ENCODE results near the gene FAM78B. TPM values are rescaled to one million over a fixed set of nuclear protein-coding genes. Genes with fewer than 3 reads are reported as not detected.

Gene FAM78B
- total RNA-seq, 5 donors from 2014 or later (not counting 1 experiment from before 2014, with no cell fraction given), result 0.09 to 0.56 (median 0.36) TPM; not detected in 1

- H3K27ac ChIP-seq (ENCODE audit: low read length), result no peak overlapping the region
- Mint-ChIP-seq H3K4me3 (no peak overlapping the region), H3K27ac (no peak overlapping the region), H3K4me1 (no peaks in the 10 kb centered on the region), H3K27me3 (peaks cover 0 to 23% of the 10 kb centered on the region in 2 donors), H3K36me3 (no peaks in the 10 kb centered on the region), H3K9me3 (no peaks in the 10 kb centered on the region)
- no peaks in the 10 kb centered on the region for H3K36me3 ChIP-seq (ENCODE audit: control insufficient read depth in 2 of 2, extremely low read depth in 1 of 2, insufficient read depth in 1 of 2, low read length in 1 of 2)
- H3K9me3 ChIP-seq, result no peaks in the 10 kb centered on the region
- H3K4me1 ChIP-seq (ENCODE audit: control insufficient read depth in 1 of 2, extremely low read depth in 1 of 2, insufficient read depth in 2 of 2, low read length in 2 of 2), result no peaks in the 10 kb centered on the region
- WGBS (ENCODE audit: insufficient coverage), result no CpG with 5 or more reads among the region's 5 CpGs
- POLR2A ChIA-PET, result no interaction called here
- peaks cover 0 to 22% of the 10 kb centered on the region in 2 experiments for H3K27me3 ChIP-seq (replicated peaks in 1 of 2; ENCODE audit: control insufficient read depth in 2 of 2, extremely low read depth in 1 of 2, insufficient read depth in 2 of 2, low read length in 1 of 2)
- DNase-seq (no peak), ATAC-seq (replicated peaks in 1 of 4) (no peak)
- no peak overlapping the region for H3K4me3 ChIP-seq (ENCODE audit: control insufficient read depth in 1 of 2, extremely low read depth in 1 of 2, low read length in 1 of 2)
- CTCF ChIA-PET, result no interaction called here
Measured at GRCh38 chr1:166155108-166155507, 11.7 kb downstream of the FAM78B start.

- DNase-seq (no peak), ATAC-seq (replicated peaks in 1 of 4) (no peak)
- ChIA-PET POLR2A (no interaction called here), CTCF (no interaction called here)
- H3K9me3 Mint-ChIP-seq, result no peaks in the 10 kb centered on the region
- Histone ChIP-seq H3K27me3 (replicated peaks in 1 of 2; ENCODE audit: control insufficient read depth in 2 of 2, extremely low read depth in 1 of 2, insufficient read depth in 2 of 2, low read length in 1 of 2) (peaks cover 0 to 22% of the 10 kb centered on the region in 2 experiments), H3K27ac (ENCODE audit: low read length) (no peak overlapping the region), H3K4me1 (ENCODE audit: control insufficient read depth in 1 of 2, extremely low read depth in 1 of 2, insufficient read depth in 2 of 2, low read length in 2 of 2) (no peaks in the 10 kb centered on the region), H3K4me3 (ENCODE audit: control insufficient read depth in 1 of 2, extremely low read depth in 1 of 2, low read length in 1 of 2) (no peak overlapping the region), H3K9me3 (no peaks in the 10 kb centered on the region), H3K36me3 (ENCODE audit: control insufficient read depth in 2 of 2, extremely low read depth in 1 of 2, insufficient read depth in 1 of 2, low read length in 1 of 2) (no peaks in the 10 kb centered on the region)
- no peak overlapping the region for H3K4me3 Mint-ChIP-seq
- 71% methylated on average over 4 of the region's 5 CpGs for WGBS (ENCODE audit: insufficient coverage)
- no peak overlapping the region for H3K27ac Mint-ChIP-seq
- H3K4me1 Mint-ChIP-seq, result no peaks in the 10 kb centered on the region
- no peaks in the 10 kb centered on the region for H3K36me3 Mint-ChIP-seq
- H3K27me3 Mint-ChIP-seq, result peaks cover 0 to 18% of the 10 kb centered on the region in 2 donors
Measured at GRCh38 chr1:166153525-166154314, 13.1 kb downstream of the FAM78B start.

DNA sequence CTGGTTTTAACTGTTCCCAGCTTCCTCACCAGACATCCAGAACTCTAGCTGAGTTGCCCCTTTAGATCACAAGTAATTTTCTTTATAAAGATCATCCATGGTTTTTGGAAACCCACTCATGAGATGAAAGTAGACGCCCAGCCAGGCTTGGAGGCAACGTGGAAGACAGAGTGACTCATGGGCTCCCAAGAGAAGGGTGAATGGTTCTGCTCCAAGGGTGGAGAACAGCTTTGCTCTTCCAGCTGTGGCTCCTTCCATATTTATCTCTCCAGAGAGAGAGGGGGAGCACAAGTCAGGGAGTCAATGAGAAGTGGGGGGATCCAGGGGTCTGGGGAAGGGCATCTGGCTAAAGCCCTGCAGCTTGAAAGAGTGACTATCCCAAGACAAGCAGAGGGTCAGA, 13.8 kb downstream of the FAM78B start:
- Histone ChIP-seq H3K27me3 (replicated peaks in 1 of 2; ENCODE audit: control insufficient read depth in 2 of 2, extremely low read depth in 1 of 2, insufficient read depth in 2 of 2, low read length in 1 of 2) (peaks cover 0 to 22% of the 10 kb centered on the region in 2 experiments), H3K36me3 (ENCODE audit: control insufficient read depth in 2 of 2, extremely low read depth in 1 of 2, insufficient read depth in 1 of 2, low read length in 1 of 2) (no peaks in the 10 kb centered on the region), H3K9me3 (no peaks in the 10 kb centered on the region), H3K27ac (ENCODE audit: low read length) (no peak overlapping the region), H3K4me1 (ENCODE audit: control insufficient read depth in 1 of 2, extremely low read depth in 1 of 2, insufficient read depth in 2 of 2, low read length in 2 of 2) (no peaks in the 10 kb centered on the region), H3K4me3 (ENCODE audit: control insufficient read depth in 1 of 2, extremely low read depth in 1 of 2, low read length in 1 of 2) (no peak overlapping the region)
- no peak for ATAC-seq (replicated peaks in 1 of 4)
- H3K4me3 Mint-ChIP-seq, result no peak overlapping the region
- peaks cover 0 to 3% (median 0%) of the 10 kb centered on the region in 3 donors for H3K9me3 Mint-ChIP-seq
- ChIA-PET POLR2A (no interaction called here), CTCF (no interaction called here)
- no peaks in the 10 kb centered on the region for H3K36me3 Mint-ChIP-seq
- no peak for DNase-seq
- H3K4me1 Mint-ChIP-seq, result no peaks in the 10 kb centered on the region
- no peak overlapping the region for H3K27ac Mint-ChIP-seq
- peaks cover 0 to 13% of the 10 kb centered on the region in 2 donors for H3K27me3 Mint-ChIP-seq
- WGBS (ENCODE audit: insufficient coverage), result no CpG with 5 or more reads among the region's 2 CpGs

GRCh38 chr1:166151804-166152203, 15.0 kb downstream of the FAM78B start:
- H3K9me3 ChIP-seq, result no peaks in the 10 kb centered on the region
- Mint-ChIP-seq H3K27ac (no peak overlapping the region), H3K4me3 (no peak overlapping the region), H3K4me1 (no peaks in the 10 kb centered on the region), H3K27me3 (peaks cover 0 to 13% of the 10 kb centered on the region in 2 donors), H3K9me3 (peaks cover 0 to 3% (median 0%) of the 10 kb centered on the region in 3 donors), H3K36me3 (no peaks in the 10 kb centered on the region)
- DNase-seq, result no peak
- H3K27me3 ChIP-seq (replicated peaks in 1 of 2; ENCODE audit: control insufficient read depth in 2 of 2, extremely low read depth in 1 of 2, insufficient read depth in 2 of 2, low read length in 1 of 2), result peaks cover 0 to 22% of the 10 kb centered on the region in 2 experiments
- ChIA-PET CTCF (no interaction called here), POLR2A (interaction anchor here in 1 of 2 donors (0.7 kb wide), 1 partner anchor 16 kb away, joined by 3 read pairs; no protein-coding TSS in a partner anchor)
- no peak overlapping the region for H3K27ac ChIP-seq (ENCODE audit: low read length)
- H3K4me1 ChIP-seq (ENCODE audit: control insufficient read depth in 1 of 2, extremely low read depth in 1 of 2, insufficient read depth in 2 of 2, low read length in 2 of 2), result no peaks in the 10 kb centered on the region
- no peak for ATAC-seq (replicated peaks in 1 of 4)
- no peak overlapping the region for H3K4me3 ChIP-seq (ENCODE audit: control insufficient read depth in 1 of 2, extremely low read depth in 1 of 2, low read length in 1 of 2)
- WGBS (ENCODE audit: insufficient coverage), result 72% methylated on average over 3 of the region's 5 CpGs
- H3K36me3 ChIP-seq (ENCODE audit: control insufficient read depth in 2 of 2, extremely low read depth in 1 of 2, insufficient read depth in 1 of 2, low read length in 1 of 2), result no peaks in the 10 kb centered on the region

GRCh38 chr1:166145499-166145898, 21.3 kb downstream of the FAM78B start:
- H3K27me3 ChIP-seq (replicated peaks in 1 of 2; ENCODE audit: control insufficient read depth in 2 of 2, extremely low read depth in 1 of 2, insufficient read depth in 2 of 2, low read length in 1 of 2), result no peaks in the 10 kb centered on the region
- ATAC-seq (replicated peaks in 1 of 4) (no peak), DNase-seq (no peak)
- no peak overlapping the region for H3K4me3 ChIP-seq (ENCODE audit: control insufficient read depth in 1 of 2, extremely low read depth in 1 of 2, low read length in 1 of 2)
- POLR2A ChIA-PET, result no interaction called here
- H3K9me3 Mint-ChIP-seq, result peaks cover 0 to 3% (median 0%) of the 10 kb centered on the region in 3 donors
- H3K27me3 Mint-ChIP-seq, result no peaks in the 10 kb centered on the region
- H3K36me3 Mint-ChIP-seq, result no peaks in the 10 kb centered on the region
- no peaks in the 10 kb centered on the region for H3K4me1 ChIP-seq (ENCODE audit: control insufficient read depth in 1 of 2, extremely low read depth in 1 of 2, insufficient read depth in 2 of 2, low read length in 2 of 2)
- WGBS (ENCODE audit: insufficient coverage), result no CpG with 5 or more reads among the region's 1 CpG
- H3K4me3 Mint-ChIP-seq, result no peak overlapping the region
- no peaks in the 10 kb centered on the region for H3K36me3 ChIP-seq (ENCODE audit: control insufficient read depth in 2 of 2, extremely low read depth in 1 of 2, insufficient read depth in 1 of 2, low read length in 1 of 2)
- H3K9me3 ChIP-seq, result no peaks in the 10 kb centered on the region
- no peak overlapping the region for H3K27ac Mint-ChIP-seq
- CTCF ChIA-PET, result no interaction called here
- H3K4me1 Mint-ChIP-seq, result no peaks in the 10 kb centered on the region
- H3K27ac ChIP-seq (ENCODE audit: low read length), result no peak overlapping the region

- Mint-ChIP-seq H3K27ac (no peak overlapping the region), H3K36me3 (no peaks in the 10 kb centered on the region), H3K4me3 (no peak overlapping the region), H3K27me3 (peaks cover 0 to 14% of the 10 kb centered on the region in 2 donors), H3K9me3 (no peaks in the 10 kb centered on the region), H3K4me1 (no peaks in the 10 kb centered on the region)
- ChIA-PET POLR2A (no interaction called here), CTCF (no interaction called here)
- Histone ChIP-seq H3K36me3 (ENCODE audit: control insufficient read depth in 2 of 2, extremely low read depth in 1 of 2, insufficient read depth in 1 of 2, low read length in 1 of 2) (no peaks in the 10 kb centered on the region), H3K4me3 (ENCODE audit: control insufficient read depth in 1 of 2, extremely low read depth in 1 of 2, low read length in 1 of 2) (no peak overlapping the region), H3K27ac (ENCODE audit: low read length) (no peak overlapping the region), H3K27me3 (replicated peaks in 1 of 2; ENCODE audit: control insufficient read depth in 2 of 2, extremely low read depth in 1 of 2, insufficient read depth in 2 of 2, low read length in 1 of 2) (no peaks in the 10 kb centered on the region), H3K4me1 (ENCODE audit: control insufficient read depth in 1 of 2, extremely low read depth in 1 of 2, insufficient read depth in 2 of 2, low read length in 2 of 2) (no peaks in the 10 kb centered on the region), H3K9me3 (no peaks in the 10 kb centered on the region)
- ATAC-seq (replicated peaks in 1 of 4) (no peak), DNase-seq (no peak)
Measured at GRCh38 chr1:166141969-166142368, 24.8 kb downstream of the FAM78B start.
